GM12872 (cell line): ENCODE data around the gene GPR160.
A peak's percentile ranks its signal among the peaks of the same experiment; 100 is the strongest.

Experiments used
- CTCF ChIP-seq: IDR thresholded peaks from 3 replicates; pipeline ENCODE4 v1.5.1; 2011; ENCODE audit warnings: low read depth, mild to moderate bottlenecking, low read length, moderate library complexity; ENCODE audit not compliant: insufficient read depth

Gene GPR160

GRCh38 chr3:170033489-170033888 lies 4.3 kb upstream of the GPR160 start:
- TF ChIP-seq CTCF, result no peak

GRCh38 chr3:170038434-170039110 lies 777 bp downstream of the GPR160 start:
- TF ChIP-seq CTCF, result 0 out of 3 replicates have a peak, but pooled peaks have one; percentile 28

GRCh38 chr3:170040418-170040817 lies 2.6 kb downstream of the GPR160 start:
- no peak for TF ChIP-seq CTCF

GRCh38 chr3:170043506-170043905 lies 5.7 kb downstream of the GPR160 start:
- no peak for TF ChIP-seq CTCF

GRCh38 chr3:170044271-170044670 lies 6.5 kb downstream of the GPR160 start:
- no peak for TF ChIP-seq CTCF

- no peak for TF ChIP-seq CTCF
Measured at GRCh38 chr3:170044795-170045244, 7.0 kb downstream of the GPR160 start.

- TF ChIP-seq CTCF, result no peak
Measured at GRCh38 chr3:170046269-170047132, 8.7 kb downstream of the GPR160 start.
